Measurements from ENCODE around the gene CHMP5. TPM values are rescaled to one million over a fixed set of nuclear protein-coding genes. Genes with fewer than 3 reads are reported as not detected.
A peak's percentile ranks its signal among the peaks of the same experiment; 100 is the strongest.

CHMP5 gene
- total and polyA plus RNA-seq, 10 of the 15 experiments (the other 5 are each of a cell fraction or from before 2014, with no cell fraction given): 40.3 to 179 (median 78.6) TPM

DNA sequence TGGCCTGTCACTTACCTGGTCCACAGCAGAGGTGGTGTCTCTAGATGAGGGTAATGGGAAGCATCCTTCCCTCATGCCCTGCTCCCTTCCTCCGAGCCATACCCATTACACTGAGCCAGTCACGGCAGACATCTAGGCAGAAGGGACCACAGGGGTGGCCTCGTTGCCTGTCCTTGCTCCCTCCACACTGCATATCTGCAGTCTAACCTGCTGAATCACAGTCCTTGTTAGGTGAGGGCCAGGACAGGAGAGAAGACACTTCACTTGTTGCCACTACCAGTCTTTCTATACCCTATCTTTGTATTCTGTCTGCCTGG lies 43.3 kb upstream of the CHMP5 start:
- FAIRE-seq: no peak
- no peak for DNase-seq (ENCODE audit: low read depth, low spot score)
- no peak overlapping the region for H3K27ac ChIP-seq (ENCODE audit: control insufficient read depth, insufficient read depth)
- H3K9me3 ChIP-seq (replicated peaks; ENCODE audit: control insufficient read depth, insufficient read depth, low read length): no peaks in the 10 kb centered on the region
- WGBS (ENCODE audit: insufficient coverage, insufficient replicate concordance, low lambda C conversion rate, missing lambda C conversion rate): 75% methylated on average over 3 of the region's 3 CpGs
- H3K4me2 ChIP-seq (ENCODE audit: control insufficient read depth, insufficient read depth): peak overlapping the region; percentile 56
- CTCF ChIA-PET: interaction anchor here (6.0 kb wide), 1 partner anchor 53 kb away, joined by 44 read pairs; the partner anchor contains the start of gene B4GALT1
- no peaks in the 10 kb centered on the region for H3K27me3 ChIP-seq (replicated peaks in 1 of 2; ENCODE audit: control insufficient read depth in 2 of 2, insufficient read depth in 2 of 2, low read length in 1 of 2)
- H2AFZ ChIP-seq (ENCODE audit: control insufficient read depth, low read depth, low read length): peak overlapping the region; percentile 20
- H3K4me1 ChIP-seq (ENCODE audit: control insufficient read depth, insufficient read depth, low read length): peaks cover 25% of the 10 kb centered on the region
- H3K36me3 ChIP-seq (ENCODE audit: control insufficient read depth in 2 of 2, insufficient read depth in 2 of 2, low read length in 1 of 2): no peaks in the 10 kb centered on the region
- SMC1A ChIA-PET (ENCODE audit: uncharacterized antibody, unreplicated experiment): no interaction called here
- RAD21 ChIA-PET (ENCODE audit: unreplicated experiment): no interaction called here
- no TSS peak for BruUV-seq (replicated peaks)
- no peak for ATAC-seq
- no peaks in the 10 kb centered on the region for H3K79me2 ChIP-seq (ENCODE audit: control insufficient read depth, insufficient read depth, low read length)
- H3K9ac ChIP-seq (ENCODE audit: control insufficient read depth, insufficient read depth, low read length): no peak overlapping the region; the same call in 1 of the 2 replicates
- intact Hi-C loops (cut with micrococcal nuclease; ENCODE audit: unreplicated experiment) (no loop called here), in situ Hi-C loops (cut with MboI) (loop anchor here (5.0 kb wide), 1 partner anchor 139 kb away; no protein-coding TSS in a partner anchor)
- POLR2A ChIA-PET: no interaction called here
- H4K20me1 ChIP-seq (ENCODE audit: control insufficient read depth, insufficient read depth): no peaks in the 10 kb centered on the region
- H3K4me3 ChIP-seq: no peak overlapping the region
- TF ChIP-seq, protein P1, sequence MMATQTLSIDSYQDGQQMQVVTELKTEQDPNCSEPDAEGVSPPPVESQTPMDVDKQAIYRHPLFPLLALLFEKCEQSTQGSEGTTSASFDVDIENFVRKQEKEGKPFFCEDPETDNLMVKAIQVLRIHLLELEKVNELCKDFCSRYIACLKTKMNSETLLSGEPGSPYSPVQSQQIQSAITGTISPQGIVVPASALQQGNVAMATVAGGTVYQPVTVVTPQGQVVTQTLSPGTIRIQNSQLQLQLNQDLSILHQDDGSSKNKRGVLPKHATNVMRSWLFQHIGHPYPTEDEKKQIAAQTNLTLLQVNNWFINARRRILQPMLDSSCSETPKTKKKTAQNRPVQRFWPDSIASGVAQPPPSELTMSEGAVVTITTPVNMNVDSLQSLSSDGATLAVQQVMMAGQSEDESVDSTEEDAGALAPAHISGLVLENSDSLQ (IDR thresholded peaks at IDR 0.05): no peak
- no peak for TF ChIP-seq RFX5 (IDR thresholded peaks at IDR 0.05; ENCODE audit: low read depth, low read length)

GRCh38 chr9:33222031-33222430 lies 42.8 kb upstream of the CHMP5 start:
- no peaks in the 10 kb centered on the region for H3K36me3 ChIP-seq (ENCODE audit: control insufficient read depth in 2 of 2, insufficient read depth in 2 of 2, low read length in 1 of 2)
- in situ Hi-C loops (cut with MboI) (loop anchor here (5.0 kb wide), 1 partner anchor 140 kb away; no protein-coding TSS in a partner anchor), intact Hi-C loops (cut with micrococcal nuclease; ENCODE audit: unreplicated experiment) (no loop called here)
- BruUV-seq (replicated peaks): no TSS peak
- WGBS (ENCODE audit: insufficient coverage, insufficient replicate concordance, low lambda C conversion rate, missing lambda C conversion rate): 59% methylated on average over 3 of the region's 3 CpGs
- ChIA-PET RAD21 (ENCODE audit: unreplicated experiment) (no interaction called here), POLR2A (no interaction called here), SMC1A (ENCODE audit: uncharacterized antibody, unreplicated experiment) (interaction anchor here (1.2 kb wide), 1 partner anchor 140 kb away, joined by 4 read pairs; no protein-coding TSS in a partner anchor), CTCF (interaction anchor here (0.5 to 6.0 kb wide), 4 partner anchors 27 to 140 kb away, joined by 3 to 44 read pairs (median 3); partner anchors contain the start of gene B4GALT1)
- TF ChIP-seq IRF5 (IDR thresholded peaks at IDR 0.05; ENCODE audit: borderline replicate concordance): no peak
- no peak for TF ChIP-seq ETV6 (conservative IDR thresholded peaks at IDR 0.05 in 1 of 2, IDR thresholded peaks at IDR 0.05 in 1 of 2; ENCODE audit: borderline replicate concordance in 1 of 2, low read depth in 1 of 2)
- TF ChIP-seq HDGF (IDR thresholded peaks at IDR 0.05): no peak
- no peak for TF ChIP-seq FOXM1 (IDR thresholded peaks at IDR 0.05; ENCODE audit: low read depth, low read length)
- no peak for TF ChIP-seq HDAC6 (IDR thresholded peaks at IDR 0.05; ENCODE audit: unreplicated experiment)
- no peak for TF ChIP-seq MEF2B (IDR thresholded peaks at IDR 0.05; ENCODE audit: partially characterized antibody, poor library complexity, severe bottlenecking)
- no peak for DNase-seq (ENCODE audit: low read depth, low spot score)
- no peak overlapping the region; the same call in 1 of the 2 replicates for H2AFZ ChIP-seq (ENCODE audit: control insufficient read depth, low read depth, low read length)
- no peaks in the 10 kb centered on the region for H3K79me2 ChIP-seq (ENCODE audit: control insufficient read depth, insufficient read depth, low read length)
- no peak overlapping the region for H3K9ac ChIP-seq (ENCODE audit: control insufficient read depth, insufficient read depth, low read length)
- no peak for ATAC-seq
- H3K4me3 ChIP-seq: no peak overlapping the region
- no peak for FAIRE-seq
- peaks cover 30% of the 10 kb centered on the region for H3K4me1 ChIP-seq (ENCODE audit: control insufficient read depth, insufficient read depth, low read length)
- H3K27me3 ChIP-seq (replicated peaks in 1 of 2; ENCODE audit: control insufficient read depth in 2 of 2, insufficient read depth in 2 of 2, low read length in 1 of 2): no peaks in the 10 kb centered on the region
- H3K27ac ChIP-seq (ENCODE audit: control insufficient read depth, insufficient read depth): no peak overlapping the region
- H3K4me2 ChIP-seq (ENCODE audit: control insufficient read depth, insufficient read depth): no peak overlapping the region
- H3K9me3 ChIP-seq (replicated peaks; ENCODE audit: control insufficient read depth, insufficient read depth, low read length): no peaks in the 10 kb centered on the region
- H4K20me1 ChIP-seq (ENCODE audit: control insufficient read depth, insufficient read depth): no peaks in the 10 kb centered on the region
